Measurements from ENCODE around the gene DENND6A.

- no peak for TF ChIP-seq CTCF (IDR thresholded peaks at IDR 0.05)
- no peak for TF ChIP-seq POLR2A (IDR thresholded peaks at IDR 0.05)
These were observed 24.5 kb upstream of the DENND6A start for GRCh38 chr3:57717205-57717868.
